GM19099 (cell line): ENCODE data around the gene LRP1.
A peak's percentile ranks its signal among the peaks of the same experiment; 100 is the strongest.

ENCODE experiments used
- POLR2A ChIP-seq: IDR thresholded peaks from 3 replicates; pipeline ENCODE4 v1.6.1; 2011; ENCODE audit warnings: low read depth; ENCODE audit not compliant: insufficient read length; ENCODE audit errors: extremely low read depth

Gene LRP1

DNA sequence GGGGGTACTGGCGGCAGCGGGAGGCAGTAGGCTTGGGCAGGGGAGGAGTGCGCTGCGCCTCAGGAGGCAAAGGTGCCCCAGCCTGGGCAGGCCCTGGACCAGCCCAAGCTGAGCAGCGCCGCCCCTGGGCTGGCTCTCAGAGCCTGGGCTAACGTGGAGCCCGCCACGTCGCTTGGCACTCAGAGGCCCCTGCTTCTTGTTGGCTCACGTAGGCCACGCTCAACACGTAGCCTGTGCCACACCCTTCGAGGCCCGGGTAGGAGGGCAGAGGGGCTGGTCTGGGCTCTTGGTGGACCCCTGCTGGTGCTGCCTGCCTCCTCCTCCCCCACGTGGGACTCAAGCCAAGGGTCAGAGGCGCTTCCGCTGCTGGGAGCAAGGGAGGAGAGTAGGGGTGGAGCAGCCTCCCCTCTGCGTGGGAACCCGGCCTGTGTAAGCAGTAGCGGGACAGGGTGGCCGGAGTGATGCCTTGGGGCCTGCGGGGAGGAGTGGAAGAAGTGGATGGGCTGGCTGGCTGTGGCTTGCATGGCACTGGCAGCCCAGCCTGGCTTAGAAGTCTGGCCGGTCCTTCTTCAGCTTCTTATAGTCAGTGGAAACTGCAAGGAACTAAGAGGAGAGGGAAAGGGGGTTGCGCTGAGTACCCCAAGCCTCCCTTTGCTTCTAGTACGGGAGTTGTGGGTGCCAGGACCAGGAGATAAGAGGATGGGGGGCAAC, 106.9 kb downstream of the LRP1 start:
- peak; percentile 4 for TF ChIP-seq POLR2A

DNA sequence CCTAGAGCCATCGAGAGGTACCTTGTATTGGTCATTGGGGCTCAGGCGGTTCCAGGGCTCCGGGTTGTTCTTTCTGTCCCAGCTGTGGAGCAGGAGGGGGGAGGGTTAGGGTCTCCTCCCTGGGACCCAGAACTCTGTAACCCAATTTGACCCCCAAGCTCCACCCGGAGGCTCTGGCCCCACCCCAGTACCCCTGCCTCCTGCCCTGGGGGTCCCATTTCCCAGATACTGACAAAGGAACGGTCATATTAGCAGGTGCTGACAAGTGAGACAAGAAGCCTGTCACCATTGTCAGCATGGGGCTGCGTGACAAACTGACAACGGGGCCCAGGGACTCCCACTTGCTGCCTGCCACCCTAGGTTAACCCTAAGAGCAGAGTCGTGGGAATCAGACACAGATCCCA, 107.4 kb downstream of the LRP1 start:
- no peak for TF ChIP-seq POLR2A

GRCh38 chr12:57236201-57236924, 108.1 kb downstream of the LRP1 start:
- TF ChIP-seq POLR2A = no peak

GRCh38 chr12:57236925-57237595, 108.8 kb downstream of the LRP1 start:
- TF ChIP-seq POLR2A = no peak

- TF ChIP-seq POLR2A = no peak
Measured at GRCh38 chr12:57237596-57237931, 109.3 kb downstream of the LRP1 start.

- no peak for TF ChIP-seq POLR2A
Measured at GRCh38 chr12:57237932-57238853, 109.9 kb downstream of the LRP1 start.

DNA sequence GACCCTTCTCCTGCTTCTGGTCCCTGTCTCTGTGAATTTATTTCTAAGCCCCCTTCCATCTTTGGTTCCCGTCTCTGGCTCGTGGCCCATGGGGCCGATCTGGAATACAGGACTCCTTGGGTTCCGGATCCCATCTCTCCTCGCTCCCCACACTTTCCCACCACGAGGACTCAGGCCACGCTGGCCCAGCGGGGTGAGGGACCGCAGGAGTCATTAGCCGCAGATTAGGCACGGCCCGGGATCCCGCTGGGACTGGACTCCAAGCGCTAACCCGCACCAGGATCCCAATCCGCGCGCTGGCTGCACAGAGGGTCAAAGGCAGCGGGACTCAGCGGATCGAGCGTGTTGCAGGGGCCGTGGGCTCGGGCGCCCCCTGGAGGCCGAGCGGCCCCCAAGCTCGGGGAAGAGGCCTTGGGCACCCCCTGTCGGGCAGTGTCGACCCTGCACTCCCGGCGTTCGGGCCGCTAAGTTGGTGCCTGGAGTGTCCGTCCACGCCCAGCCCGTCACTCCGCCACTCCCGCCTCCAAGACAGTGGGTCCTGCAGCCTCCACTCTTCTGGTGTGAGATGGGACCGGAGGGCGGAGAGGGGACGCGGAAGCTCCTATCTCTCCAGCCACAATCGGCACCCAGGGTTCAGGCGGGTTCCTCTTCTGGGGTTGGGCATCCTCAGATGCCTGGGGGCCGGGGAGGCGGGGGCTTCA, 110.7 kb downstream of the LRP1 start:
- TF ChIP-seq POLR2A = peak; percentile 48

- TF ChIP-seq POLR2A = no peak
Measured at GRCh38 chr12:57239587-57240065, 111.3 kb downstream of the LRP1 start.

GRCh38 chr12:57240066-57240921, 112.0 kb downstream of the LRP1 start:
- TF ChIP-seq POLR2A = no peak

GRCh38 chr12:57240926-57241401, 112.7 kb downstream of the LRP1 start:
- no peak for TF ChIP-seq POLR2A

- no peak for TF ChIP-seq POLR2A
Measured at GRCh38 chr12:57241402-57242310, 113.4 kb downstream of the LRP1 start.

- no peak for TF ChIP-seq POLR2A
Measured at GRCh38 chr12:57242329-57242690, 114.0 kb downstream of the LRP1 start.
